Measurements from ENCODE around the gene LPAR1. TPM values are rescaled to one million over a fixed set of nuclear protein-coding genes. Genes with fewer than 3 reads are reported as not detected.

The LPAR1 gene
- total and polyA plus RNA-seq, 5 experiments from 2014 or later: not detected

- no peak overlapping the region for H3K27ac Mint-ChIP-seq
- POLR2A ChIA-PET: no interaction called here
- no peak overlapping the region for H3K4me3 Mint-ChIP-seq
- ATAC-seq: no peak
- H3K27me3 Mint-ChIP-seq: peaks cover 0 to 3% (median 1%) of the 10 kb centered on the region in 5 donors
- H3K9me3 Mint-ChIP-seq: peaks cover 0 to 7% (median 0%) of the 10 kb centered on the region in 9 donors
- H3K36me3 Mint-ChIP-seq: no peaks in the 10 kb centered on the region
- H3K4me1 Mint-ChIP-seq: peaks cover 0 to 12% (median 0%) of the 10 kb centered on the region in 4 donors
- DNase-seq: no peak
Observed at GRCh38 chr9:110990481-110990880, 47.8 kb downstream of the LPAR1 start.

- DNase-seq (no peak), ATAC-seq (no peak)
- POLR2A ChIA-PET: no interaction called here
- Mint-ChIP-seq H3K9me3 (peaks cover 0 to 13% (median 0%) of the 10 kb centered on the region in 9 donors), H3K36me3 (no peaks in the 10 kb centered on the region), H3K27me3 (peaks cover 0 to 2% (median 0%) of the 10 kb centered on the region in 5 donors), H3K4me1 (no peaks in the 10 kb centered on the region), H3K4me3 (no peak overlapping the region), H3K27ac (no peak overlapping the region)
Observed at GRCh38 chr9:110986529-110986928, 51.7 kb downstream of the LPAR1 start.

- Mint-ChIP-seq H3K27ac (no peak overlapping the region), H3K4me1 (no peaks in the 10 kb centered on the region), H3K27me3 (peaks cover 0 to 2% (median 0%) of the 10 kb centered on the region in 5 donors), H3K4me3 (no peak overlapping the region), H3K36me3 (no peaks in the 10 kb centered on the region), H3K9me3 (peaks cover 0 to 13% (median 0%) of the 10 kb centered on the region in 9 donors)
- ATAC-seq (no peak), DNase-seq (no peak)
- POLR2A ChIA-PET: no interaction called here
Observed at GRCh38 chr9:110984890-110985437, 53.3 kb downstream of the LPAR1 start.

- POLR2A ChIA-PET: no interaction called here
- peaks cover 0 to 10% (median 3%) of the 10 kb centered on the region in 9 donors for H3K9me3 Mint-ChIP-seq
- no peaks in the 10 kb centered on the region for H3K36me3 Mint-ChIP-seq
- ATAC-seq: no peak
- DNase-seq: no peak
- H3K27me3 Mint-ChIP-seq: peaks cover 0 to 11% (median 0%) of the 10 kb centered on the region in 5 donors
- no peak overlapping the region for H3K4me3 Mint-ChIP-seq
- no peak overlapping the region for H3K27ac Mint-ChIP-seq
- no peaks in the 10 kb centered on the region for H3K4me1 Mint-ChIP-seq
Observed at GRCh38 chr9:110980261-110980660, 58.0 kb downstream of the LPAR1 start.

- POLR2A ChIA-PET: no interaction called here
- H3K27ac Mint-ChIP-seq: no peak overlapping the region
- H3K4me1 Mint-ChIP-seq: no peaks in the 10 kb centered on the region
Observed at GRCh38 chr9:110979636-110980035, 58.6 kb downstream of the LPAR1 start.

GRCh38 chr9:110978516-110978915 is 59.8 kb downstream of the LPAR1 start:
- Mint-ChIP-seq H3K4me1 (no peaks in the 10 kb centered on the region), H3K27me3 (peaks cover 0 to 11% (median 0%) of the 10 kb centered on the region in 5 donors), H3K36me3 (no peaks in the 10 kb centered on the region), H3K9me3 (peaks cover 0 to 10% (median 3%) of the 10 kb centered on the region in 9 donors), H3K4me3 (no peak overlapping the region), H3K27ac (no peak overlapping the region)
- DNase-seq (no peak), ATAC-seq (no peak)
- POLR2A ChIA-PET: no interaction called here

More at GRCh38 chr9:110979636-110980035, 58.6 kb downstream of the LPAR1 start:
- Mint-ChIP-seq H3K4me3 (no peak overlapping the region), H3K36me3 (no peaks in the 10 kb centered on the region), H3K9me3 (peaks cover 0 to 10% (median 3%) of the 10 kb centered on the region in 9 donors), H3K27me3 (peaks cover 0 to 11% (median 0%) of the 10 kb centered on the region in 5 donors)
- DNase-seq (no peak), ATAC-seq (no peak)

GRCh38 chr9:110977259-110977709 is 61.0 kb downstream of the LPAR1 start:
- no peak for DNase-seq
- ATAC-seq: no peak
- peaks cover 0 to 10% (median 0%) of the 10 kb centered on the region in 9 donors for H3K9me3 Mint-ChIP-seq
- no peaks in the 10 kb centered on the region for H3K36me3 Mint-ChIP-seq
- H3K4me1 Mint-ChIP-seq: no peaks in the 10 kb centered on the region
- no peak overlapping the region for H3K4me3 Mint-ChIP-seq
- no peak overlapping the region for H3K27ac Mint-ChIP-seq
- peaks cover 0 to 11% (median 0%) of the 10 kb centered on the region in 5 donors for H3K27me3 Mint-ChIP-seq
- POLR2A ChIA-PET: no interaction called here

- POLR2A ChIA-PET: no interaction called here
- ATAC-seq: no peak
- Mint-ChIP-seq H3K4me3 (no peak overlapping the region), H3K36me3 (no peaks in the 10 kb centered on the region), H3K4me1 (no peaks in the 10 kb centered on the region), H3K27ac (no peak overlapping the region), H3K9me3 (peaks cover 0 to 10% (median 0%) of the 10 kb centered on the region in 9 donors), H3K27me3 (peaks cover 0 to 11% (median 0%) of the 10 kb centered on the region in 5 donors)
- DNase-seq: no peak
Observed at GRCh38 chr9:110975969-110976368, 62.3 kb downstream of the LPAR1 start.

- H3K27me3 Mint-ChIP-seq: peaks cover 0 to 11% (median 0%) of the 10 kb centered on the region in 5 donors
- no peak overlapping the region for H3K4me3 Mint-ChIP-seq
- no peak for ATAC-seq
- DNase-seq: no peak
- POLR2A ChIA-PET: no interaction called here
- no peaks in the 10 kb centered on the region for H3K4me1 Mint-ChIP-seq
- no peaks in the 10 kb centered on the region for H3K36me3 Mint-ChIP-seq
- H3K27ac Mint-ChIP-seq: no peak overlapping the region
- H3K9me3 Mint-ChIP-seq: peaks cover 0 to 10% (median 0%) of the 10 kb centered on the region in 9 donors
Observed at GRCh38 chr9:110975278-110975677, 63.0 kb downstream of the LPAR1 start.

GRCh38 chr9:110971705-110972104 is 66.6 kb downstream of the LPAR1 start:
- H3K36me3 Mint-ChIP-seq: no peaks in the 10 kb centered on the region
- H3K4me1 Mint-ChIP-seq: no peaks in the 10 kb centered on the region
- DNase-seq (no peak), ATAC-seq (no peak)
- peaks cover 0 to 11% (median 0%) of the 10 kb centered on the region in 9 donors for H3K9me3 Mint-ChIP-seq
- H3K4me3 Mint-ChIP-seq: no peak overlapping the region
- POLR2A ChIA-PET: no interaction called here
- H3K27ac Mint-ChIP-seq: no peak overlapping the region
- H3K27me3 Mint-ChIP-seq: peaks cover 0 to 4% (median 0%) of the 10 kb centered on the region in 5 donors

- H3K9me3 Mint-ChIP-seq: peaks cover 0 to 7% (median 0%) of the 10 kb centered on the region in 9 donors
- DNase-seq (no peak), ATAC-seq (no peak)
- no peaks in the 10 kb centered on the region for H3K27me3 Mint-ChIP-seq
- no peaks in the 10 kb centered on the region for H3K36me3 Mint-ChIP-seq
- no peaks in the 10 kb centered on the region for H3K4me1 Mint-ChIP-seq
- POLR2A ChIA-PET: no interaction called here
- H3K27ac Mint-ChIP-seq: no peak overlapping the region
- H3K4me3 Mint-ChIP-seq: no peak overlapping the region
Observed at GRCh38 chr9:110971234-110971633, 67.0 kb downstream of the LPAR1 start.

- no peak for DNase-seq
- Mint-ChIP-seq H3K4me1 (no peaks in the 10 kb centered on the region), H3K36me3 (no peaks in the 10 kb centered on the region), H3K9me3 (peaks cover 0 to 7% (median 0%) of the 10 kb centered on the region in 9 donors), H3K4me3 (no peak overlapping the region), H3K27ac (no peak overlapping the region), H3K27me3 (no peaks in the 10 kb centered on the region)
- POLR2A ChIA-PET: no interaction called here
- ATAC-seq: no peak
Observed at GRCh38 chr9:110969971-110970386, 68.3 kb downstream of the LPAR1 start.

- DNase-seq: no peak
- no peak for ATAC-seq
- Mint-ChIP-seq H3K36me3 (no peaks in the 10 kb centered on the region), H3K4me1 (no peaks in the 10 kb centered on the region), H3K9me3 (peaks cover 0 to 7% (median 0%) of the 10 kb centered on the region in 9 donors), H3K4me3 (no peak overlapping the region), H3K27ac (no peak overlapping the region), H3K27me3 (no peaks in the 10 kb centered on the region)
- POLR2A ChIA-PET: no interaction called here
Observed at GRCh38 chr9:110968096-110968495, 70.2 kb downstream of the LPAR1 start.

- no peaks in the 10 kb centered on the region for H3K36me3 Mint-ChIP-seq
- no peak for ATAC-seq
- peaks cover 0 to 10% (median 2%) of the 10 kb centered on the region in 9 donors for H3K9me3 Mint-ChIP-seq
- no peak overlapping the region for H3K4me3 Mint-ChIP-seq
- no peaks in the 10 kb centered on the region for H3K27me3 Mint-ChIP-seq
- H3K4me1 Mint-ChIP-seq: no peaks in the 10 kb centered on the region
- POLR2A ChIA-PET: no interaction called here
- H3K27ac Mint-ChIP-seq: no peak overlapping the region
- DNase-seq: no peak
Observed at GRCh38 chr9:110967196-110967595, 71.1 kb downstream of the LPAR1 start.

Measured in naive thymus-derived CD8-positive, alpha-beta T cell (primary cell).